SIG-M5 treated with dmso at 0.1 percent for 504 hours (cell line): ENCODE measurements around the gene PLBD1.

Source experiments
- DNase-seq: peaks from one replicate; lab custom pipeline; 2025; ENCODE audit not compliant: unreplicated experiment; lab: John Stamatoyannopoulos, UW

Gene PLBD1

GRCh38 chr12:14567351-14568162 lies at the start of gene PLBD1:
Gene PLBD1 (minus strand): TSS chr12:14567883. CDS start chr12:14567696, 187 bp downstream.
- DNase-seq = no peak

- peak; percentile 99 for DNase-seq
Observed at GRCh38 chr12:14614704-14615121, 47.0 kb upstream of the PLBD1 start.

- DNase-seq = peak; percentile 94
Observed at GRCh38 chr12:14613718-14614117, 46.0 kb upstream of the PLBD1 start.

- DNase-seq = no peak
Observed at GRCh38 chr12:14612898-14613445, 45.3 kb upstream of the PLBD1 start.

- no peak for DNase-seq
Observed at GRCh38 chr12:14612250-14612649, 44.6 kb upstream of the PLBD1 start.

GRCh38 chr12:14611640-14612203 lies 44.0 kb upstream of the PLBD1 start:
- peak; percentile 13 for DNase-seq

- DNase-seq = peak; percentile 96
Observed at GRCh38 chr12:14607568-14607967, 39.9 kb upstream of the PLBD1 start.

- peak; percentile 35 for DNase-seq
Observed at GRCh38 chr12:14605401-14605989, 37.8 kb upstream of the PLBD1 start.

- DNase-seq = no peak
Observed at GRCh38 chr12:14601692-14602478, 34.2 kb upstream of the PLBD1 start.

GRCh38 chr12:14597480-14597879 lies 29.8 kb upstream of the PLBD1 start:
- no peak for DNase-seq

- DNase-seq = no peak
Observed at GRCh38 chr12:14591719-14592118, 24.0 kb upstream of the PLBD1 start.

GRCh38 chr12:14589169-14590004 lies 21.7 kb upstream of the PLBD1 start:
- no peak for DNase-seq

GRCh38 chr12:14588571-14588970 lies 20.9 kb upstream of the PLBD1 start:
- DNase-seq = no peak

GRCh38 chr12:14578646-14579045 lies 11.0 kb upstream of the PLBD1 start:
- no peak for DNase-seq

- peak; percentile 94 for DNase-seq
Observed at GRCh38 chr12:14577344-14577743, 9.7 kb upstream of the PLBD1 start.

GRCh38 chr12:14576896-14577295 lies 9.2 kb upstream of the PLBD1 start:
- no peak for DNase-seq

- no peak for DNase-seq
Observed at GRCh38 chr12:14575585-14575984, 7.9 kb upstream of the PLBD1 start.

GRCh38 chr12:14573118-14573517 lies 5.4 kb upstream of the PLBD1 start:
- DNase-seq = no peak

- peak; percentile 41 for DNase-seq
Observed at GRCh38 chr12:14572401-14572800, 4.7 kb upstream of the PLBD1 start.

- no peak for DNase-seq
Observed at GRCh38 chr12:14571779-14572178, 4.1 kb upstream of the PLBD1 start.
